Liver (tissue), 9 donors: ENCODE measurements around the gene LRFN5. TPM values are rescaled to one million over a fixed set of nuclear protein-coding genes. Genes with fewer than 3 reads are reported as not detected.

Source experiments
- DNase-seq: peaks from one replicate; pipeline ENCODE4 v3.0.0-alpha.2; 2017; ENCODE audit warnings: low spot score
- H3K27ac ChIP-seq, 2 donors: one replicate each; pipeline ENCODE4 v1.7.0; 2013; ENCODE audit warnings: inconsistent platforms in 2 of 2, low read length in 2 of 2, control low read depth in 1 of 2, low read depth in 1 of 2, mild to moderate bottlenecking in 1 of 2
- H3K27me3 ChIP-seq, 4 donors: one replicate each; pipeline versions ENCODE4 v1.6.1 to v1.7.0; 2013; ENCODE audit warnings: low read length in 3 of 4, inconsistent platforms in 1 of 4, mild to moderate bottlenecking in 1 of 4, moderate library complexity in 1 of 4; ENCODE audit not compliant: control insufficient read depth in 4 of 4, insufficient read depth in 4 of 4
- H3K36me3 ChIP-seq, 4 donors: one replicate each; pipeline versions ENCODE4 v1.6.1 to v1.7.0; 2013; ENCODE audit warnings: low read length in 3 of 4, mild to moderate bottlenecking in 3 of 4, low read depth in 1 of 4, moderate library complexity in 1 of 4; ENCODE audit not compliant: control insufficient read depth in 4 of 4, insufficient read depth in 3 of 4
- H3K4me1 ChIP-seq, 4 donors: one replicate each; pipeline versions ENCODE4 v1.6.1 to v1.7.0; 2013; ENCODE audit warnings: low read length in 3 of 4, mild to moderate bottlenecking in 3 of 4, moderate library complexity in 1 of 4; ENCODE audit not compliant: control insufficient read depth in 4 of 4, insufficient read depth in 4 of 4
- H3K4me3 ChIP-seq, 3 donors: one replicate each; pipeline versions ENCODE4 v1.6.1 to v1.7.0; 2013; ENCODE audit warnings: low read length in 3 of 3, control low read depth in 1 of 3, low read depth in 1 of 3, mild to moderate bottlenecking in 1 of 3
- H3K9ac ChIP-seq, 2 donors: one replicate each; pipeline ENCODE4 v1.7.0; 2013; ENCODE audit warnings: low read length in 2 of 2, mild to moderate bottlenecking in 2 of 2, moderate library complexity in 2 of 2, control low read depth in 1 of 2, low read depth in 1 of 2
- H3K9me3 ChIP-seq, 4 donors: one replicate each; pipeline versions ENCODE4 v1.6.1 to v1.7.0; 2013; ENCODE audit warnings: low read length in 3 of 4; ENCODE audit not compliant: control insufficient read depth in 4 of 4
- ATF3 ChIP-seq: IDR thresholded peaks from 2 replicates; pipeline ENCODE4 v1.6.1; 2016; ENCODE audit warnings: antibody characterized with exemption
- FOXA1 ChIP-seq: IDR thresholded peaks from 2 replicates; pipeline ENCODE4 v1.6.1; 2016; ENCODE audit warnings: antibody characterized with exemption
- GABPA ChIP-seq, 2 donors: IDR thresholded peaks in 1 of 2; conservative IDR thresholded peaks in 1 of 2; 2 replicates each; pipeline ENCODE4 v1.6.1; 2016; ENCODE audit warnings: antibody characterized with exemption in 2 of 2, mild to moderate bottlenecking in 1 of 2, moderate library complexity in 1 of 2
- HNF4A ChIP-seq, 2 donors: conservative IDR thresholded peaks; 2 replicates each; pipeline ENCODE4 v1.6.1; 2016; ENCODE audit warnings: antibody characterized with exemption in 2 of 2, mild to moderate bottlenecking in 2 of 2
- HNF4G ChIP-seq: IDR thresholded peaks from 2 replicates; pipeline ENCODE4 v1.6.1; 2016; ENCODE audit warnings: antibody characterized with exemption
- JUND ChIP-seq, 2 donors: IDR thresholded peaks; 2 replicates each; pipeline ENCODE4 v1.6.1; 2016; ENCODE audit warnings: antibody characterized with exemption in 2 of 2
- RAD21 ChIP-seq, 2 donors: IDR thresholded peaks; 2 replicates each; pipeline ENCODE4 v1.6.1; 2016; ENCODE audit warnings: antibody characterized with exemption in 2 of 2, mild to moderate bottlenecking in 2 of 2
- REST ChIP-seq: IDR thresholded peaks from 2 replicates; pipeline ENCODE4 v1.6.1; 2016; ENCODE audit warnings: antibody characterized with exemption, mild to moderate bottlenecking
- RXRA ChIP-seq, 2 donors: IDR thresholded peaks; 2 replicates each; pipeline ENCODE4 v1.6.1; 2017 to 2018; ENCODE audit warnings: antibody characterized with exemption in 2 of 2, mild to moderate bottlenecking in 1 of 2
- SP1 ChIP-seq: IDR thresholded peaks from 2 replicates; pipeline ENCODE4 v1.6.1; 2018; ENCODE audit warnings: antibody characterized with exemption, mild to moderate bottlenecking
- WGBS: extraction: QIAGEN DNeasy Blood & Tissue Kit; methylation state at CpG from one replicate; pipeline ENCODE4 v1.1.7; 2013; 5-methylcytosine and 5-hydroxymethylcytosine counted together
- polyA plus RNA-seq, 2 donors: library from polyadenylated mRNA; stranded (reverse) in 1 of 2; unstranded in 1 of 2; fragments of 200-250 nt in 1 of 2; fragments of >200 nt in 1 of 2; fragmentation: Nextera tagmentation in 1 of 2; extraction: Ambion mirVana in 1 of 2; gene quantifications; one replicate each; pipeline versions ENCODE4 v1.2.1 to v1.2.3, GENCODE V29; 2013 to 2015
- total RNA-seq, 2 donors: library from RNA; depleted of rRNA; stranded (reverse); fragments of >200 nt; gene quantifications; one replicate each; pipeline ENCODE4 v1.2.3, GENCODE V29; 2014
- TF ChIP-seq, protein P1 (sequence below): IDR thresholded peaks from 2 replicates; pipeline ENCODE4 v1.6.1; 2016; ENCODE audit warnings: antibody characterized with exemption
- TF ChIP-seq, protein P2 (sequence below): IDR thresholded peaks from 2 replicates; pipeline ENCODE4 v1.6.1; 2016; ENCODE audit warnings: antibody characterized with exemption
- donor health status: healthy.
- donor health status: healthy.
- donor health status: healthy.
- donor health status: healthy.
- donor health status: healthy.

LRFN5 gene
- total and polyA plus RNA-seq, 4 donors: 0.07 to 0.23 (median 0.08) TPM; not detected in 1

GRCh38 chr14:41825622-41826021 is 218.9 kb downstream of the LRFN5 start:
- Histone ChIP-seq H3K36me3 (no peaks in the 10 kb centered on the region), H3K4me1 (no peaks in the 10 kb centered on the region), H3K27me3 (no peaks in the 10 kb centered on the region), H3K9me3 (peaks cover 0 to 5% (median 2%) of the 10 kb centered on the region in 4 donors), H3K4me3 (no peak overlapping the region), H3K9ac (no peak overlapping the region), H3K27ac (no peak overlapping the region)
- 53% methylated on average over 1 of the region's 1 CpG for WGBS
- TF ChIP-seq FOXA1 (no peak), RAD21 (IDR thresholded peaks at IDR 0.05) (no peak), SP1 (no peak), JUND (IDR thresholded peaks at IDR 0.05) (no peak)
- TF ChIP-seq, protein P1, sequence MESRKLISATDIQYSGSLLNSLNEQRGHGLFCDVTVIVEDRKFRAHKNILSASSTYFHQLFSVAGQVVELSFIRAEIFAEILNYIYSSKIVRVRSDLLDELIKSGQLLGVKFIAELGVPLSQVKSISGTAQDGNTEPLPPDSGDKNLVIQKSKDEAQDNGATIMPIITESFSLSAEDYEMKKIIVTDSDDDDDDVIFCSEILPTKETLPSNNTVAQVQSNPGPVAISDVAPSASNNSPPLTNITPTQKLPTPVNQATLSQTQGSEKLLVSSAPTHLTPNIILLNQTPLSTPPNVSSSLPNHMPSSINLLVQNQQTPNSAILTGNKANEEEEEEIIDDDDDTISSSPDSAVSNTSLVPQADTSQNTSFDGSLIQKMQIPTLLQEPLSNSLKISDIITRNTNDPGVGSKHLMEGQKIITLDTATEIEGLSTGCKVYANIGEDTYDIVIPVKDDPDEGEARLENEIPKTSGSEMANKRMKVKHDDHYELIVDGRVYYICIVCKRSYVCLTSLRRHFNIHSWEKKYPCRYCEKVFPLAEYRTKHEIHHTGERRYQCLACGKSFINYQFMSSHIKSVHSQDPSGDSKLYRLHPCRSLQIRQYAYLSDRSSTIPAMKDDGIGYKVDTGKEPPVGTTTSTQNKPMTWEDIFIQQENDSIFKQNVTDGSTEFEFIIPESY: no peak
- TF ChIP-seq, protein P2, sequence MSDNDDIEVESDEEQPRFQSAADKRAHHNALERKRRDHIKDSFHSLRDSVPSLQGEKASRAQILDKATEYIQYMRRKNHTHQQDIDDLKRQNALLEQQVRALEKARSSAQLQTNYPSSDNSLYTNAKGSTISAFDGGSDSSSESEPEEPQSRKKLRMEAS: no peak
- DNase-seq: no peak

DNA sequence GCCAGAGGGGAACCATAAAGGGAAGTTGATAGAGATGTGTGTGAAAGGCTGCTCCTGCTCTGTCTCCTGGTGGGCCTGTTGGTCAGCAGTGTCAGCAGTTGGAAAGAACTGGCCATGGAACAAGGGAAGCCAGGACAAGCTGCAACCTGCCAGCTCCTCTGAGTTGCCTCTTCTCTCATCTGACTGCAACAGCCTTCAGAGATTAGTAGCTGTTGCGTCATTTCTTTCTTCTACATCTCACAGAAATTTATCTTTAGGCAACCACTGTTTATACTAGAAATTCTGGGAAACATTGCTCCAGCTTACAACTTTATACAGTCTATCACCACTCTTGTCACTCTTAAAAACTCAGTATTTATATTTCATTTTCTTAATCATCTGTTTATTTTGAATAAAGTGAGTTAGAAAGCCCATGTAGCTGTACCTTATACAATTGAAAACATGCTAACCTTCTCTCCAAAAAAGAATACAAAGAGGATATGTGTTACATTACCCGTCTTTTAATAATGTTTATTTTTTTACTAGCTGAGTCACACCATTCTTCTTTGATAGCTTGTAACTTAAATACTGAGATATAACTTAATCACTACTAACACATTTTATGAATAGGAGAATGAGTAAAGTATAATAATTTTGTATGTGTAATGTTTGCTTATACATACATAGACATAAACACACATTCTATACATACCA is 224.2 kb downstream of the LRFN5 start:
- TF ChIP-seq RAD21 (IDR thresholded peaks at IDR 0.05) (no peak), ATF3 (no peak), REST (no peak), FOXA1 (no peak), RXRA (IDR thresholded peaks at IDR 0.05) (no peak), HNF4G (no peak)
- no peaks in the 10 kb centered on the region for H3K36me3 ChIP-seq
- no peak for DNase-seq
- WGBS: 64% methylated on average over 2 of the region's 2 CpGs
- H3K27me3 ChIP-seq: no peaks in the 10 kb centered on the region
- no peak overlapping the region for H3K27ac ChIP-seq
- H3K4me3 ChIP-seq: no peak overlapping the region
- H3K4me1 ChIP-seq: no peaks in the 10 kb centered on the region
- no peaks in the 10 kb centered on the region for H3K9me3 ChIP-seq
- H3K9ac ChIP-seq: no peak overlapping the region

DNA sequence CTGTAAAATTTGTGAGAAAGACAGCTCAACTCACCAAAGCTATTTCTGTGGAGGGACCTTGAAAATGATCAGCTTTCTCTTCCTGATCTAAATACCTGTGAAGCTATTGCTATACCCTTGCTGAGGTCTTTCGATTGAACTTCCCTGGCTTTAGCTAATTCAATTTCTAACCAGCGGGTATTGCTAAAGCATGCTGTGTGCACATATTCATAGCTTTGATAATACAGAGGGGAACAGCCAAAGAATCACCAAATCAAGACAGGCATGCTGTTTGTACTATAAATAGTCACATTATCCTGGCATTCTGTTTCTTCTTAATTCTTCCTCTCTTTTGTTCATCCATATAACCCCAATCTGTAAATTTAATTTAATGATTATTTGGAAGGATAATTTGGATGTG is 233.0 kb downstream of the LRFN5 start:
- no peaks in the 10 kb centered on the region for H3K9me3 ChIP-seq
- no peaks in the 10 kb centered on the region for H3K27me3 ChIP-seq
- WGBS: 60% methylated on average over 2 of the region's 2 CpGs
- DNase-seq: no peak
- H3K9ac ChIP-seq: no peak overlapping the region
- no peaks in the 10 kb centered on the region for H3K4me1 ChIP-seq
- H3K36me3 ChIP-seq: no peaks in the 10 kb centered on the region
- no peak overlapping the region for H3K27ac ChIP-seq
- no peak overlapping the region for H3K4me3 ChIP-seq
- TF ChIP-seq GABPA (IDR thresholded peaks at IDR 0.05 in 1 of 2, conservative IDR thresholded peaks at IDR 0.05 in 1 of 2) (no peak), HNF4G (no peak), HNF4A (conservative IDR thresholded peaks at IDR 0.05) (no peak), FOXA1 (no peak), SP1 (no peak)
- TF ChIP-seq, protein P1: no peak
